Measurements from ENCODE around the gene RANBP3L.

DNA sequence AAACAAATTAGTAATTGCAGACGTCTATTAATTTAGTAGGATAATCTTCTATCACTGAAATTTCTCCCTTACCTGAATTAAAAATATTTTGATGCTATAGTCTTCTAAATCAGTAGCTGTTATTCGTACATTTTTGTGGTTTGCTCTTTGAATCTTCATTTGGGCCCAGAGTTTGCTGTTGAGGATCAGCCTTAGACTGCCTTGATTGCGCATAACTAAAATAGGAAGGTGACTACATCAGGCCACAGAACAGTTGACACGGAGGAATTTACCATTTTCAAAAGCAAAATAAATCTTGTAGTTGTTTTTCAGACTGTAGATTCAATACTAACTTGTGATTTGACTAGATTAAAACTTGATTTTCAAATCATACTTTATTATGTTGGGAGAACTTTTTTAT is 48.1 kb downstream of the RANBP3L start:
- TF ChIP-seq, protein P1, sequence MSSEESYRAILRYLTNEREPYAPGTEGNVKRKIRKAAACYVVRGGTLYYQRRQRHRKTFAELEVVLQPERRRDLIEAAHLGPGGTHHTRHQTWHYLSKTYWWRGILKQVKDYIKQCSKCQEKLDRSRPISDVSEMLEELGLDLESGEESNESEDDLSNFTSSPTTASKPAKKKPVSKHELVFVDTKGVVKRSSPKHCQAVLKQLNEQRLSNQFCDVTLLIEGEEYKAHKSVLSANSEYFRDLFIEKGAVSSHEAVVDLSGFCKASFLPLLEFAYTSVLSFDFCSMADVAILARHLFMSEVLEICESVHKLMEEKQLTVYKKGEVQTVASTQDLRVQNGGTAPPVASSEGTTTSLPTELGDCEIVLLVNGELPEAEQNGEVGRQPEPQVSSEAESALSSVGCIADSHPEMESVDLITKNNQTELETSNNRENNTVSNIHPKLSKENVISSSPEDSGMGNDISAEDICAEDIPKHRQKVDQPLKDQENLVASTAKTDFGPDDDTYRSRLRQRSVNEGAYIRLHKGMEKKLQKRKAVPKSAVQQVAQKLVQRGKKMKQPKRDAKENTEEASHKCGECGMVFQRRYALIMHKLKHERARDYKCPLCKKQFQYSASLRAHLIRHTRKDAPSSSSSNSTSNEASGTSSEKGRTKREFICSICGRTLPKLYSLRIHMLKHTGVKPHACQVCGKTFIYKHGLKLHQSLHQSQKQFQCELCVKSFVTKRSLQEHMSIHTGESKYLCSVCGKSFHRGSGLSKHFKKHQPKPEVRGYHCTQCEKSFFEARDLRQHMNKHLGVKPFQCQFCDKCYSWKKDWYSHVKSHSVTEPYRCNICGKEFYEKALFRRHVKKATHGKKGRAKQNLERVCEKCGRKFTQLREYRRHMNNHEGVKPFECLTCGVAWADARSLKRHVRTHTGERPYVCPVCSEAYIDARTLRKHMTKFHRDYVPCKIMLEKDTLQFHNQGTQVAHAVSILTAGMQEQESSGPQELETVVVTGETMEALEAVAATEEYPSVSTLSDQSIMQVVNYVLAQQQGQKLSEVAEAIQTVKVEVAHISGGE (CRISPR knock-in tag; IDR thresholded peaks at IDR 0.05), result no peak
- TF ChIP-seq EZH2 (IDR thresholded peaks at IDR 0.05; ENCODE audit: borderline replicate concordance, control insufficient read depth, low read depth, low read length) (no peak), KLF5 (IDR thresholded peaks at IDR 0.05; ENCODE audit: partially characterized antibody) (no peak), ZNF622 (IDR thresholded peaks at IDR 0.05) (no peak), ZZZ3 (IDR thresholded peaks at IDR 0.05; ENCODE audit: control insufficient read depth, insufficient read length, low read depth) (no peak), TARDBP (IDR thresholded peaks at IDR 0.05; ENCODE audit: borderline replicate concordance) (no peak), TCF3 (IDR thresholded peaks at IDR 0.05; ENCODE audit: borderline replicate concordance, insufficient read depth, low read depth, low read length) (no peak), NFYB (IDR thresholded peaks at IDR 0.05; ENCODE audit: insufficient read depth, low read depth, low read length) (no peak)
- TF ChIP-seq, protein P2, sequence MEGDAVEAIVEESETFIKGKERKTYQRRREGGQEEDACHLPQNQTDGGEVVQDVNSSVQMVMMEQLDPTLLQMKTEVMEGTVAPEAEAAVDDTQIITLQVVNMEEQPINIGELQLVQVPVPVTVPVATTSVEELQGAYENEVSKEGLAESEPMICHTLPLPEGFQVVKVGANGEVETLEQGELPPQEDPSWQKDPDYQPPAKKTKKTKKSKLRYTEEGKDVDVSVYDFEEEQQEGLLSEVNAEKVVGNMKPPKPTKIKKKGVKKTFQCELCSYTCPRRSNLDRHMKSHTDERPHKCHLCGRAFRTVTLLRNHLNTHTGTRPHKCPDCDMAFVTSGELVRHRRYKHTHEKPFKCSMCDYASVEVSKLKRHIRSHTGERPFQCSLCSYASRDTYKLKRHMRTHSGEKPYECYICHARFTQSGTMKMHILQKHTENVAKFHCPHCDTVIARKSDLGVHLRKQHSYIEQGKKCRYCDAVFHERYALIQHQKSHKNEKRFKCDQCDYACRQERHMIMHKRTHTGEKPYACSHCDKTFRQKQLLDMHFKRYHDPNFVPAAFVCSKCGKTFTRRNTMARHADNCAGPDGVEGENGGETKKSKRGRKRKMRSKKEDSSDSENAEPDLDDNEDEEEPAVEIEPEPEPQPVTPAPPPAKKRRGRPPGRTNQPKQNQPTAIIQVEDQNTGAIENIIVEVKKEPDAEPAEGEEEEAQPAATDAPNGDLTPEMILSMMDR (IDR thresholded peaks at IDR 0.05 in 2 of 3, conservative IDR thresholded peaks at IDR 0.05 in 1 of 3; ENCODE audit: control insufficient read depth in 2 of 3, extremely low read depth in 1 of 3, insufficient read depth in 1 of 3, low read depth in 3 of 3, low read length in 3 of 3), result no peak
